Esophagus muscularis mucosa (tissue), 4 donors: ENCODE measurements around the gene COL4A1. TPM values are rescaled to one million over a fixed set of nuclear protein-coding genes. Genes with fewer than 3 reads are reported as not detected.
A peak's percentile ranks its signal among the peaks of the same experiment; 100 is the strongest.

Experiments used
- DNase-seq: peaks from one replicate; pipeline ENCODE4 v3.0.0-alpha.2; 2017; ENCODE audit errors: extremely low spot score
- H3K27ac ChIP-seq, 4 donors: fragments of 200-600 bp; sonication (generic); replicated peaks in 1 of 4; 1 replicate in 3 of 4; 2 replicates in 1 of 4; pipeline ENCODE4 v1.5.1; 2016 to 2019; ENCODE audit warnings: mild to moderate bottlenecking in 1 of 4
- H3K27me3 ChIP-seq, 4 donors: fragments of 200-600 bp; sonication (generic); one replicate each; pipeline versions ENCODE4 v1.5.1 to v1.6.0; 2016 to 2019
- H3K36me3 ChIP-seq, 4 donors: fragments of 200-600 bp; sonication (generic); one replicate each; pipeline ENCODE4 v1.5.1; 2016 to 2019
- H3K4me1 ChIP-seq, 4 donors: fragments of 200-600 bp; sonication (generic); one replicate each; pipeline ENCODE4 v1.5.1; 2016 to 2019
- H3K4me3 ChIP-seq, 4 donors: fragments of 200-600 bp; sonication (generic); 1 replicate in 2 of 4; 2 replicates in 2 of 4; pipeline ENCODE4 v1.5.1; 2016 to 2019; ENCODE audit warnings: mild to moderate bottlenecking in 4 of 4, moderate library complexity in 1 of 4
- H3K9me3 ChIP-seq, 4 donors: fragments of 200-600 bp; sonication (generic); 1 replicate in 3 of 4; 2 replicates in 1 of 4; pipeline ENCODE4 v1.5.1; 2016 to 2019
- EP300 ChIP-seq: sonication (generic); formaldehyde crosslinking; IDR thresholded peaks from one replicate; pipeline ENCODE4 v1.6.1; 2017; ENCODE audit warnings: antibody characterized with exemption
- POLR2A ChIP-seq: fragments of 450-650 bp; IDR thresholded peaks from one replicate; pipeline ENCODE4 v1.6.1; 2017; ENCODE audit warnings: antibody characterized with exemption, moderate library complexity, mild to moderate bottlenecking, low read depth
- POLR2AphosphoS5 ChIP-seq, 2 donors: sonication (generic); formaldehyde crosslinking; IDR thresholded peaks; one replicate each; pipeline ENCODE4 v1.6.1; 2017; ENCODE audit warnings: antibody characterized with exemption in 2 of 2
- WGBS: methylation state at CpG from one replicate; pipeline ENCODE4 v1.1.5; 2018; 5-methylcytosine and 5-hydroxymethylcytosine counted together
- intact Hi-C: fragments of 100-400 bp; cut with DNase I; formaldehyde crosslinking; loops from one replicate; pipeline ENCODE4 v1.15.1; 2023
- small RNA-seq, 3 donors: library from RNA; depleted of rRNA; stranded (forward); fragments of <200 nt; gene quantifications; one replicate each; pipeline ENCODE3, GENCODE V24; 2016
- total RNA-seq, 4 donors: library from RNA; depleted of rRNA; stranded (reverse); fragments of >200 nt; gene quantifications; one replicate each; pipeline versions ENCODE4 v1.1.0 to v1.2.1, GENCODE V29; 2016
- TF ChIP-seq, protein P1 (sequence below), 3 experiments: fragments of 200-600 bp in 2 of 3; fragments of 450-650 bp in 1 of 3; sonication (generic) in 2 of 3; IDR thresholded peaks; one replicate each; pipeline ENCODE4 v1.5.1; 2017 to 2019; ENCODE audit warnings: antibody characterized with exemption in 3 of 3, mild to moderate bottlenecking in 2 of 3, moderate library complexity in 1 of 3

Gene COL4A1
- total RNA-seq, 4 donors from 2014 or later = 328 to 578 (median 405) TPM

DNA sequence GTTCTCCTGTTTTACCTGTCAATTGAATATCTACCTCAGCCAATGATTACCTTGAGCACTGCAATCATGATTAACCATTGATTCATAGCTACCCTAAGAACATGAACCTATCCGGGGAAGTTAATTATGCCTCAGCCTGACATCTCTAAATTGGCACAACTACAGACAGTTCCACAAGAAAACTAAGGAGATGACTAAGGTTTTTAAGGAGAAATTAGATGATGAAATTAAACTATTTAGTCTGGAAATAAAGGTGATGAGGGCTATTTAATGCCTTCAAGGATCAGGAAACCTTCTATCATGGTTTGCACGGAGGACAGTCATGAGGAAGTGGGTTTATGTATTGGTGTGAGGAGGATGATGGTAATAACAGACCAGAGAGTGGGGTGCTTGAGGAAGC lies 203.4 kb downstream of the COL4A1 start:
- no peak overlapping the region for H3K4me3 ChIP-seq
- H3K9me3 ChIP-seq = peaks cover 0 to 18% (median 8%) of the 10 kb centered on the region in 4 donors
- H3K27ac ChIP-seq = no peak overlapping the region
- WGBS = 77% methylated on average over 2 of the region's 2 CpGs
- H3K36me3 ChIP-seq = no peaks in the 10 kb centered on the region
- H3K4me1 ChIP-seq = peaks cover 15 to 26% (median 22%) of the 10 kb centered on the region in 4 donors
- no peaks in the 10 kb centered on the region for H3K27me3 ChIP-seq
- TF ChIP-seq EP300 (no peak), POLR2A (no peak), POLR2AphosphoS5 (IDR thresholded peaks at IDR 0.05) (no peak)
- TF ChIP-seq, protein P1, sequence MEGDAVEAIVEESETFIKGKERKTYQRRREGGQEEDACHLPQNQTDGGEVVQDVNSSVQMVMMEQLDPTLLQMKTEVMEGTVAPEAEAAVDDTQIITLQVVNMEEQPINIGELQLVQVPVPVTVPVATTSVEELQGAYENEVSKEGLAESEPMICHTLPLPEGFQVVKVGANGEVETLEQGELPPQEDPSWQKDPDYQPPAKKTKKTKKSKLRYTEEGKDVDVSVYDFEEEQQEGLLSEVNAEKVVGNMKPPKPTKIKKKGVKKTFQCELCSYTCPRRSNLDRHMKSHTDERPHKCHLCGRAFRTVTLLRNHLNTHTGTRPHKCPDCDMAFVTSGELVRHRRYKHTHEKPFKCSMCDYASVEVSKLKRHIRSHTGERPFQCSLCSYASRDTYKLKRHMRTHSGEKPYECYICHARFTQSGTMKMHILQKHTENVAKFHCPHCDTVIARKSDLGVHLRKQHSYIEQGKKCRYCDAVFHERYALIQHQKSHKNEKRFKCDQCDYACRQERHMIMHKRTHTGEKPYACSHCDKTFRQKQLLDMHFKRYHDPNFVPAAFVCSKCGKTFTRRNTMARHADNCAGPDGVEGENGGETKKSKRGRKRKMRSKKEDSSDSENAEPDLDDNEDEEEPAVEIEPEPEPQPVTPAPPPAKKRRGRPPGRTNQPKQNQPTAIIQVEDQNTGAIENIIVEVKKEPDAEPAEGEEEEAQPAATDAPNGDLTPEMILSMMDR (IDR thresholded peaks at IDR 0.05) = no peak
- no peak for DNase-seq
- intact Hi-C loops = loop anchor here (10.0 kb wide), 1 partner anchor 229 kb away; no protein-coding TSS in a partner anchor

- peak; percentile 79 for DNase-seq
- Histone ChIP-seq H3K9me3 (peaks cover 0 to 18% (median 8%) of the 10 kb centered on the region in 4 donors), H3K27ac (no peak overlapping the region), H3K4me1 (peaks cover 15 to 24% (median 21%) of the 10 kb centered on the region in 4 donors), H3K4me3 (no peak overlapping the region), H3K36me3 (no peaks in the 10 kb centered on the region), H3K27me3 (no peaks in the 10 kb centered on the region)
- intact Hi-C loops = loop anchor here (10.0 kb wide), 1 partner anchor 228 kb away; no protein-coding TSS in a partner anchor
- TF ChIP-seq, protein P1 (IDR thresholded peaks at IDR 0.05) = no peak
- TF ChIP-seq POLR2AphosphoS5 (IDR thresholded peaks at IDR 0.05) (no peak), POLR2A (no peak), EP300 (no peak)
- 82% methylated on average over 5 of the region's 5 CpGs for WGBS
Observed at GRCh38 chr13:110103026-110103425, 203.9 kb downstream of the COL4A1 start.

- no peak overlapping the region for H3K4me3 ChIP-seq
- peak; percentile 55 for DNase-seq
- no peak for TF ChIP-seq POLR2A
- no peak for TF ChIP-seq EP300
- TF ChIP-seq, protein P1 (IDR thresholded peaks at IDR 0.05) = no peak
- no peak for TF ChIP-seq POLR2AphosphoS5 (IDR thresholded peaks at IDR 0.05)
- intact Hi-C loops = loop anchor here (10.0 kb wide), 1 partner anchor 227 kb away; no protein-coding TSS in a partner anchor
- WGBS = 92% methylated on average over 4 of the region's 4 CpGs
- peaks cover 12 to 19% (median 15%) of the 10 kb centered on the region in 4 donors for H3K4me1 ChIP-seq
- H3K27me3 ChIP-seq = no peaks in the 10 kb centered on the region
- H3K9me3 ChIP-seq = peaks cover 0 to 18% (median 8%) of the 10 kb centered on the region in 4 donors
- H3K36me3 ChIP-seq = no peaks in the 10 kb centered on the region
- no peak overlapping the region for H3K27ac ChIP-seq
Observed at GRCh38 chr13:110102053-110102452, 204.9 kb downstream of the COL4A1 start.

DNA sequence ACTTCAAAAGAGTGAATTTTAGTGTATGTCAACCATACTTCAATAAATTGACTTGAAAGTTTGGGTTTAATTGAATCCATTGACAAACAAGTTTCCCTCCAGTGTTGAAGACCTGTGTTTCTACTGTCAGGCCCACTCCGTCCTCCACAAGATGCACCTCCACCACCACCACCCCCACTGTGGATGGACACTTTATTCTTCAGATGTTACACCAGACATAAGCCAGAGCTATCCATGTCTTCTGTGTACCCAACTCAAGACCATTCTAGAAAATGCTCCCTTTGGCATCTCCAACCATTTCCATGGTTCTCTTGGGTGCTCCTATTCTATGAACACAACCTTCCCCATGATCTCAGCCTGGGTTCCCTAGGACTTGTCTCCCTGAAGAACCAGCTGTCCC lies 207.0 kb downstream of the COL4A1 start:
- peak; percentile 74 for DNase-seq
- H3K4me1 ChIP-seq = peaks cover 9 to 25% (median 13%) of the 10 kb centered on the region in 4 donors
- no peaks in the 10 kb centered on the region for H3K36me3 ChIP-seq
- intact Hi-C loops = loop anchor here (5.0 to 10.0 kb wide), 2 partner anchors 78 to 225 kb away; no protein-coding TSS in a partner anchor
- WGBS = 94% methylated on average over 1 of the region's 1 CpG
- H3K27me3 ChIP-seq = no peaks in the 10 kb centered on the region
- no peak overlapping the region for H3K27ac ChIP-seq
- no peak overlapping the region for H3K4me3 ChIP-seq
- peaks cover 0 to 18% (median 8%) of the 10 kb centered on the region in 4 donors for H3K9me3 ChIP-seq
- TF ChIP-seq, protein P1 (IDR thresholded peaks at IDR 0.05) = no peak
- no peak for TF ChIP-seq POLR2A
- TF ChIP-seq EP300 = no peak
- TF ChIP-seq POLR2AphosphoS5 (IDR thresholded peaks at IDR 0.05) = no peak

Small RNAs within 50 kb of the gene (small RNA-seq; reads per million reads assigned to genes)
- 0 reads per million in 3 donors for gene MIR8073

Other genes with a start within 250 kb of the COL4A1 start
- 100 to 1,000 TPM; 419 to 931 (median 555) TPM for gene COL4A2, start 127 bp upstream of the COL4A1 start, total RNA-seq